ENCODE measurements around the gene NACC2. TPM values are rescaled to one million over a fixed set of nuclear protein-coding genes. Genes with fewer than 3 reads are reported as not detected.

Gene NACC2
- total RNA-seq, 4 donors from 2014 or later: 10.4 to 21.6 (median 12.8) TPM

DNA sequence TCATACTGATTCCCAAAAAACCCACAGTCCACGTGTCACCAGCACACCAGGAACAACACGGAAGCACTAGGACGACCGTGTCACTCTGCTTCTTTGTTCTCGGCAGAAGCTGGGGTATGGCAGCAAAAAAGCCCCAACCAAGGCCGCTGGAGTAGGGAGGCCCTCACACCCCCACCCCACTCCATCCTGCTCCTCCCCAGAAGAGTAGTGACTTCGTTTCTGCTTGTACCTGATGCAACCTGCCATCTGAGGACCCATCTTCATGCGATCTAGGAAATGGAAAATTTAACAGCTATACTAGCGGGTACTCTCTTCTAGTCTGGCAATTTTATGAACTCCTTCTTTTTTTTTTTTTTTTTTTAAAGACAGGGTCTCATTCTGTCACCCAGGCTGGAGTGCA is 137.7 kb downstream of the NACC2 start:
- Histone ChIP-seq H3K9me3 (no peaks in the 10 kb centered on the region), H3K4me3 (no peak overlapping the region), H3K4me1 (peaks cover 25 to 59% (median 31%) of the 10 kb centered on the region in 3 donors), H3K27ac (no peak overlapping the region), H3K27me3 (no peaks in the 10 kb centered on the region), H3K36me3 (peaks cover 0 to 41% (median 5%) of the 10 kb centered on the region in 3 donors)
- no peak for DNase-seq
- intact Hi-C loops (cut with DNase I): no loop called here
- WGBS, 2 donors: 87 to 88% methylated on average over 8 to 9 of the region's 9 CpGs
- TF ChIP-seq POLR2A (IDR thresholded peaks at IDR 0.05): no peak
- TF ChIP-seq, protein P1, sequence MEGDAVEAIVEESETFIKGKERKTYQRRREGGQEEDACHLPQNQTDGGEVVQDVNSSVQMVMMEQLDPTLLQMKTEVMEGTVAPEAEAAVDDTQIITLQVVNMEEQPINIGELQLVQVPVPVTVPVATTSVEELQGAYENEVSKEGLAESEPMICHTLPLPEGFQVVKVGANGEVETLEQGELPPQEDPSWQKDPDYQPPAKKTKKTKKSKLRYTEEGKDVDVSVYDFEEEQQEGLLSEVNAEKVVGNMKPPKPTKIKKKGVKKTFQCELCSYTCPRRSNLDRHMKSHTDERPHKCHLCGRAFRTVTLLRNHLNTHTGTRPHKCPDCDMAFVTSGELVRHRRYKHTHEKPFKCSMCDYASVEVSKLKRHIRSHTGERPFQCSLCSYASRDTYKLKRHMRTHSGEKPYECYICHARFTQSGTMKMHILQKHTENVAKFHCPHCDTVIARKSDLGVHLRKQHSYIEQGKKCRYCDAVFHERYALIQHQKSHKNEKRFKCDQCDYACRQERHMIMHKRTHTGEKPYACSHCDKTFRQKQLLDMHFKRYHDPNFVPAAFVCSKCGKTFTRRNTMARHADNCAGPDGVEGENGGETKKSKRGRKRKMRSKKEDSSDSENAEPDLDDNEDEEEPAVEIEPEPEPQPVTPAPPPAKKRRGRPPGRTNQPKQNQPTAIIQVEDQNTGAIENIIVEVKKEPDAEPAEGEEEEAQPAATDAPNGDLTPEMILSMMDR (IDR thresholded peaks at IDR 0.05): no peak

DNA sequence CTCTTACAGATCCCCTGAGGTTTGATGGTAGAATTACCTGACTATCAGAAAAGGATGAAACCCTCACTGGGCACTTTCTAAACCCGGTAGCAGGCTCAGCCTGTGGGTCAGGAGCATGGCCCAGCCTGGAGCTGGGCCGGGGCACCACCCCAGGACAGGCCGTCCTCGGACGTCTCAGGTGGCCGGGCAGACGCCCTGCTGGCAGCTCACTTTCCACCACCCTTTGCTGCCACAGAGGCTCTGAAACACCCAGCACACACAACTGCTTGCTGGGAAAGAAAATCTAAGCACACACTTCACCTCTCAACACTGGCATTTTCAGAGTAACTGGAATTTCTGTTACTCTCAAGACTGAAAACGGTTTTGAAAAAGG is 138.3 kb downstream of the NACC2 start:
- Histone ChIP-seq H3K27ac (no peak overlapping the region), H3K9me3 (no peaks in the 10 kb centered on the region), H3K4me1 (peaks cover 30 to 59% (median 31%) of the 10 kb centered on the region in 3 donors), H3K36me3 (peaks cover 3 to 47% (median 5%) of the 10 kb centered on the region in 3 donors), H3K4me3 (no peak overlapping the region), H3K27me3 (no peaks in the 10 kb centered on the region)
- 80 to 89% methylated on average over 1 to 2 of the region's 8 CpGs for WGBS, 2 donors
- TF ChIP-seq, protein P1 (IDR thresholded peaks at IDR 0.05): no peak
- TF ChIP-seq POLR2A (IDR thresholded peaks at IDR 0.05): no peak
- no peak for DNase-seq
- intact Hi-C loops (cut with DNase I): no loop called here

Other genes starting within 250 kb of the NACC2 start
- 10 to 100 TPM; 31.2 to 85.3 (median 51.6) TPM for gene CAMSAP1, start 187.7 kb downstream of the NACC2 start, total RNA-seq
- gene UBAC1, start 133.9 kb downstream of the NACC2 start, total RNA-seq: 10 to 100 TPM; 47.6 to 63.2 (median 54.3) TPM
- gene TMEM250, start 23.6 kb upstream of the NACC2 start, total RNA-seq: 10 to 100 TPM; 34.3 to 59.4 (median 43.4) TPM
- not detected for gene LHX3, start 109.8 kb upstream of the NACC2 start, total RNA-seq
- 1 to 10 TPM; 2.9 to 7.1 (median 5.5) TPM for gene QSOX2, start 150.5 kb upstream of the NACC2 start, total RNA-seq
- gene CCDC187, start 208.8 kb upstream of the NACC2 start, total RNA-seq: not detected
- gene GPSM1, start 232.2 kb upstream of the NACC2 start, total RNA-seq: 1 to 10 TPM in 3 of 4 donors, under 1 TPM in 1; 0.72 to 8.2 (median 1.9) TPM